ENCODE measurements around the gene PAXX.
"Not testable (repeated sequence)": the region's sequence is repeated elsewhere in the genome, so short reads cannot be mapped to it uniquely, and the experiment has no call there.

Gene PAXX

DNA sequence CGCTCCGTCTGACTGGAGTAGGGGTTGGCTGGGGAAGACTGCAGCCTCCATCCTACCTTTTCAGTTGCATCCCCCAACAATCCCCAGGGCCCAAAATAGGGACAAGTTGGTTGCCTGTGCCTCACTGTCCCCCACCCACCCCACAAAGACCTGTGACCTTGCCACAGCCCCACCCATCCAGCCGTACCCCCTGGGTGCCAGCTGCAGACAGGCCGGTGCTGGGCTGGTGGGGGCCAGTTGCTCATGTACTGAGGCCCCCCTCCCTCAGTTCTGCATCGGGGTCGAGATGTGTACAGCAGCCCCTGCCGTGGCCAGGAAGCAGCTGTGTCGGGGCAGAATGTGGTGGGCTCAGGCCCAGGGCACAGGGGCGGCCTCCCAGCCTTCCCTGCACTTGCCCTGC lies 9.1 kb upstream of the PAXX start:
- no peak for DNase-seq

DNA sequence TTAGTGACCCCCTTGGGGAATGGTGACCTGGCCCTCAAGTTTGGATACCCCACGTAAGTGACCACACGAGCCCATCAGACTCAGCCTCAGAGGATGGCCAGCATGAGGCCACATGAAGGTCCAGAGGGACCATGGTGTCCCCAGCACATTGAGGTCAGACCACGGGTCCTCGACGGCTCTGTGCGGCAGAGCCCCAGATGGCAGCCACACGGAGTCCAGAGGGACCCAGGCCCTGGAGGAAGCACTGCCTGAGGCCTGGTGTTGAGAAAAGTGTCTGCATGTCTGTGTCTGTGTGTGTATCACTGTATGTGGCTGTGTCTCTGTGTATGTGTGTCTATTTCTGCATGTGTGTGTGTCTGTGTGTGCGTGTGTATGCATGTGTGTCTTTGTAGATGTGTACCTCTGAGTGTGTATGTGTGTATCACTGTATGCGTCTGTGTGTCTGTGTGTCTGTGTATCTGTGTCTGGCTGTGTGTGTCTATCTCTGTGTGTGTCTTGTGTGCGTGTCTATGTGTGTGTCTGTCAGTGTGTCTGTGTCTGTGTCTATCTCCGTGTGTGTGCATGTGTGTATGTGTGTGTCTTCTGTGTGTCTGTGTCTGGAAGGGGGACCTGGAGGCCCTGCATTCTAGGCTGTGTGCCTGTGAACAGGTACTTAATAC lies 8.4 kb upstream of the PAXX start:
- DNase-seq = no peak

DNA sequence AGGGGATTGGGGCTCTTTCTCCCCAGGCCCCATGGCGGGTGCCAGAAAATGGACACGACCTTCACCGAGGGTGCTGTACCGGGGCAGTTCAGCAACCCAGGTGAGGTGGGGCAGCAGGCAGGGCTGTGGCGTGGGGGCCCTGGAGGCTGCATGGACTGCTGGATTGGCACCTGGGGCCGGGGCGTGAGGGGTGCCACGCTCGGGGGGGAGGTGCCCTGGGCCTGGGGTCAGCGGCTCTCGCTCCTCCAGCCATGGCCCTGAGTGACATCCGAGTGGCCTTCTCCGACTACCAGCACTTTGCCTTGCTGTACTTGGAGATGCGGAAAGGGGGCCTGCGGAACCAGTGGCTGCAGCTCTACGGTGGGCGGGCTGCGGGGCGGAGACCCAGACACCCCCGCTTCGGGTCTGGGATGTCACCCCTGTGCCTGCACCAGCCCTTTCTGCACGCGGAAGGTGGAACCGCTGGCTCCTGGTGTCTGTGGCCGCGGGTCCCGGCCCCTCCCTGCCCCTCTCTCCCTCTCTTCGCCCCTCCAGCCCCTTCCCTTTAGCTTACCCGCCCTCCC lies 7.7 kb upstream of the PAXX start:
- DNase-seq = no peak

DNA sequence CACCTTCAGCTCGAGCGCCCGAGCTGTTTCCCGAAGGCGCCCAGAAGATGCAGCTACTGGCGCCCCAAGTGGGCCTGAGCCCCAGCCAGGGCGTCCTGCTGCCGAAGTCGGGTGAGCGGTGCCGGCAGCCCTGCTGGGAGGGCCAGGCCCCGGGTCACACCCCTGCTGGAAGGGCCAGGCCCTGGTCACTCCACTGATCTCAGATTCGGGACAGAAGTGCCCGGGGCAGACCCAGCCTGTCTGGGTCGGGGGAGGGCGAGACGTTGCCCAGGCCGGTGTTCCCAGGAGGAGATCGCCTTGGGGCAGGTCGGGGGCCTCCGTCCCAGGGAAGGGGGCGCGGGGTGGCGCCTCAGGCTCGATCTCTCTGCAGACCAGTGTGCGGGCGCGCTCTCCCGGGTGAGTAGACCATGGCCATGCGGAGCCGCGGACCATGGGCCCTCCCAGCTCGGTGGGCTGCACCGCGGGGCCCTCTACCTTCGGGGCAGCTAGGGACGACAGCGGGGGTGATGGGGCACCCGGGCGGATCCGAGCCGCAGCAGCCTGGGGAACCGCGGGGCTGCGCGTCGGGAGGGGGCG lies 7.1 kb upstream of the PAXX start:
- no peak for DNase-seq

DNA sequence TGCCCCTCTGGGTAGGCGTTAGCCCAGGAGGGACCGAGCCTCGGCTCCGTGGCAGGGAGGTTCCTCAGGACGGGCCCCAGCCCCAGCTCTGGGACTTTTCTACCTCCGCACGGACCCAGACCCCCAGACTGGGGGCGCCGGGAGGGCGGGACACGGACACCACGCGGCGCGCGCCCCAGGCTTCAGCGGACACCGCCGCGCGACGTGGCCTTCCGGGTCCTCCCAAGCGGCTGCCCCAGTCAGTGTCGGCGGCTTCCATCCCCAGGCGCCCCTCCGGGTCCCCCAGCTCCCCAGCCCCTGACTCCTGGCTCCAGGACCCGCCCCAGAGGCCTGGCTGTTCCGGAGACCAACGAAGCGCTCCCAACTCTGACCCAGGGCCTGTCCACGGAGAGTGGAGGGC lies 6.4 kb upstream of the PAXX start:
- no peak for DNase-seq

DNA sequence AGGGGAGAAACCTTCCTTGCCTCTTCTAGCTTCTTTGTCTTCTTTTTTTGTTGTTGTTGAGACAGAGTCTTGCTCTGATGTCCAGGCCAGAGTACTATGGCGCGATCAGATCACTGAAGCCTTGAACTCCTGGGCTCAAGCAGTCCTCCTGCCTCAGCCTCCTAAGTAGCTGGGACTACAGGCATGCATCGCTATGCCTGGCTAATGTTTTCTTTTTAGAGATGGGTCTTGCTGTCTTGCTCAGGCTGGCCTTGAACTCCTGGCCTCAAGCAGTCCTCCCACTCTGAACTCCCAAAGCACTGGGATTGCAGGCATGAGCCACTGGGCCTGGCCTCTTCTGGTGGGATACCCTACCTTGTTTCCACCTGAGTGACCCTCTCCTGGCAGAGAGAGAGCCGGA lies 3.4 kb upstream of the PAXX start:
- DNase-seq = no peak

DNA sequence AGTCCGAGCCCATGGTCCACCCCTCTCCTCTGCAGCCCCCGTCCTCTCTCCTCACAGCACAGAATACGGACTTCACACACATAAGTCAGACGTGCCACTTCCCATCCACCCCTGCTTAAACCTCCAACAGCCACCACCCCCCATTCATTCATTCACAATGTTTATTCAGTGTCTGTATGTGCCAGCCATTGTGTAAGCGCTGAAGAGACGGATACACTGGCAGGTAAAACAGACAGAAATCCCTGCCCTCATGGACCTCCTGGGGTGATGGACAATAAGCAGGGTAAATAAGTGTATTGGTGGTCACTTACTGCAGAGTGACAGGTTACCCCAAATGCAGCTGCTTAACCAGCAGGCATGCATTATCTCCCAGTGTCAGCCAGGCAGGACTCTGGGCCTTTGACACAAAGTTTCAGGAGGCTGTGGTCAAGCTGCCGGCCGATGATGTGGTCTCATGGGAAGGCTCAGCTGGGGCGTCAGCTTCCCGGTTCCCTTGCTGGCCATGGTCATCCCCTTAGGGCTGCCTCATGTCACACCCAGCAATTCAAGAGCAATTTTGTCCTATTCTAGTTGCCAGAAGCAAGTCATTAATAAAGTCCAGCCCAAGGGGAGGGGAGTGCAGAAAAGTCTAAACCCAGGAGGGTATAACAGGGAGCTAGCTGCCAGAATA lies 1.8 kb upstream of the PAXX start:
- DNase-seq = no peak

DNA sequence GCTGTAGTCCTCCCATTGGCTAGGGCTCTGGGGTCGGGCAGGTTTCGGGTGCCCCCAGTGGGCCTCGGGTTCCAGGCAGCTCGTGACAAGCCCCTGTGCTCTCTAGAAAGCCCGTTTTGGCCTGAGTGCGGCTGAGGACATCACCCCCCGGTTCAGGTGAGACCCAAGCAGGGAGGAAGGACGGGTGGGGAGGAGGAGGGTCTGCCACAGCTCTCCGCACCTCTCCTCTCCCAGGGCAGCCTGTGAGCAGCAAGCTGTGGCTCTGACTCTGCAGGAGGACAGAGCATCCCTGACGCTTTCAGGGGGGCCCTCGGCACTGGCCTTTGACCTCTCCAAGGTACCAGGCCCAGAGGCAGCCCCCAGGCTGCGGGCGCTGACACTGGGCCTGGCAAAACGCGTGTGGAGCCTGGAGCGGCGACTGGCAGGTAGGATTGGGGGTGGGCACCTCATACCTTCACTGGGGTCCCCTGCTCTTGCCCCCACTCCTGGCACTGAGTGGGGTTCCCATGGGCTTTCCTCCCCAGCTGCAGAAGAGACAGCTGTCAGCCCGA lies 672 bp downstream of the PAXX start:
- no peak for DNase-seq

DNA sequence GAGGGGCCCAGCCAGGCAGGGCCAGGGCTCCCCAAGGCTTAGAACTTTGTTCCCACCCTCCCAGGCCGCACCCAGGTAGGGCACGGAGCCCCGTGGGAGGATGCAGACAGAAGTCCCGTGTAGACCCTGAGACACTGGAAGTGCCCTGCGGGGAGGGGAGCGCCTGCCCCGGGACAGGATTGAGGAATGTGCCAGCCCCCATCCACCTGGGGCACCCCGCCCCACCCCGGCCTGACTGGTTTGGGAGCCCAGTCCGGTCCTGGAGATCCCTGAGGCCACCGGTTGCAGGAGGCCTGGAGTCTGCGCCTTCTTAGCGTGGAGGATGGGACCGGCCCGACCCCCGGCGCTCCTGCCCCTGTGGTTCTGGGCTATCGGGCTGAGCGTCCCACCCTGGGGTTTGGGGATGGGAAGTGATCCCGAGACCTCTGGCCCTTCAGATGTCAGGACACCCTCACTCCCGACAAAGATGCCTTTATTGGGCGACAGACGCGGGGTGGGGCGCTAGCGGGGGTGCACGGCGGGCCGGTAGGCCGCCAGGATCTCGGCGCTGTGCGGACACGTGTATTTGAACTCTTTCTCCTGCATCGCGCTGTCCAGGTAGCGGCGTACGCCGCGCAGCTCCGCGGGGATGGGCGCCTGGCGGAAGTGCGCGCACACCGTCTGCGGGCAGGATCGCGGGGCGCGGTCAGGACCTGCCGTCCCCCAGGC lies 2.1 kb downstream of the PAXX start:
- DNase-seq = no peak

DNA sequence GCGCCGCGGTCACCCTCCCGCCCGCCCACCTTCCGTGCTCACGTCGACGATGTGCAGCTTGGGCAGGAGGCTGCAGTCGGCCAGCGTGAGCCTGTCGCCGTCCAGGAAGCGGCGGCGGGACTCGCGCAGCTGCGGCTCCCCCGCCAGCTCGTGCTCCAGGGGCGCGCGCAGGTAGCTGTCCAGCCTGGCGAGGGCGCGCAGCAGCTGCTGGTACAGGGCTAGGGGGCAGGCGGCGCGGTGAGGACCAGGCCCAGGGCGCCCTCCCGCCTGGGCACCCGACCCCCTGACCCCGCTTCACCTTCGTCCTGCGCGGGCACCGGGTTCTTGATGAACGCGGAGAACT lies 2.6 kb downstream of the PAXX start:
- no peak for DNase-seq

DNA sequence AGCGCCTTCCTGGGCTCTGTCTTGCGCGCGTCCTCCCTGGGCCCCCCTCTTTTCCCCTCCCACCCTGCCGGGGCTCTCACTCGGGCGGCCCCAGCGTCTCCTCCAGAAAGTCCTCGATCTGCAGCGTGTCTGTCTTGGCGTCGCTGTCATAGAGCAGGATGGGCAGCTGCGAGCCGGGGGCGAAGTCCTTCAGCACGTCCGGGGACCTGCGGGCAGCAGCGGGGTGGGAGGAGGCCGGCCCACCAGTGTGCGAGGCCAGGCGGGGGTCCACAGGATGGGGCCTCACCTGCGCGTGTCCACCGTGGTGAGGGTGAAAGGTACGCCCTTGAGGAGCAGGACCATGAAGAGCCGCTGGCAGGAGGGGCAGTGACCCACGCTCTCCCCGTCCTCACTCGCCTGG lies 3.1 kb downstream of the PAXX start:
- no peak for DNase-seq

DNA sequence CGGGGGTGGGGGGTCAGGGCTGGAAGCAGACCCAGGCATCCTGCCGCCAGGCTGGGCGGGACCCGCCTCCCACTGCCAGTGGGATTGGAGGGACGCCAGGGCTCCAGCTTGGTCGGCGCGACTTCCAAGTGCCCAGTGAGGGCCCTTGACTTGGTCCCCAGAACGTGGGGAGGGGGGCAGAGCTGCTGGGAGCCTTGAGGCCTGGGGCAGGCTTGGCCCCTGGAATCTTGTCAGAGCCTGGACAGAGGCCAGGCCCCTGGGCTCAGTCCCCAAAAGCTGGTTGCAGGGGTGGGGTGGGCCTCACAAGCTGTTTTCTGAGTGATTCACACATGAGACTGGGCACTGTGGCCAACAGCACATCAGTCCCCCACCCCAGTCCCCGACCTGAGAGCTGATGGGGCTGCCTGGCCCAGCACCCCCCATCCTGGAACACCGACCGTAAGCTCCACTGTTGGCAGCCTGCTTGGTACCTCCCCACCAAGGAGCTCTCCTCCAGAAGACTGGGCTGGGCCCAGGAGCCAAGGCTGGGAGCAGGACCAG lies 3.6 kb downstream of the PAXX start:
- DNase-seq = no peak

DNA sequence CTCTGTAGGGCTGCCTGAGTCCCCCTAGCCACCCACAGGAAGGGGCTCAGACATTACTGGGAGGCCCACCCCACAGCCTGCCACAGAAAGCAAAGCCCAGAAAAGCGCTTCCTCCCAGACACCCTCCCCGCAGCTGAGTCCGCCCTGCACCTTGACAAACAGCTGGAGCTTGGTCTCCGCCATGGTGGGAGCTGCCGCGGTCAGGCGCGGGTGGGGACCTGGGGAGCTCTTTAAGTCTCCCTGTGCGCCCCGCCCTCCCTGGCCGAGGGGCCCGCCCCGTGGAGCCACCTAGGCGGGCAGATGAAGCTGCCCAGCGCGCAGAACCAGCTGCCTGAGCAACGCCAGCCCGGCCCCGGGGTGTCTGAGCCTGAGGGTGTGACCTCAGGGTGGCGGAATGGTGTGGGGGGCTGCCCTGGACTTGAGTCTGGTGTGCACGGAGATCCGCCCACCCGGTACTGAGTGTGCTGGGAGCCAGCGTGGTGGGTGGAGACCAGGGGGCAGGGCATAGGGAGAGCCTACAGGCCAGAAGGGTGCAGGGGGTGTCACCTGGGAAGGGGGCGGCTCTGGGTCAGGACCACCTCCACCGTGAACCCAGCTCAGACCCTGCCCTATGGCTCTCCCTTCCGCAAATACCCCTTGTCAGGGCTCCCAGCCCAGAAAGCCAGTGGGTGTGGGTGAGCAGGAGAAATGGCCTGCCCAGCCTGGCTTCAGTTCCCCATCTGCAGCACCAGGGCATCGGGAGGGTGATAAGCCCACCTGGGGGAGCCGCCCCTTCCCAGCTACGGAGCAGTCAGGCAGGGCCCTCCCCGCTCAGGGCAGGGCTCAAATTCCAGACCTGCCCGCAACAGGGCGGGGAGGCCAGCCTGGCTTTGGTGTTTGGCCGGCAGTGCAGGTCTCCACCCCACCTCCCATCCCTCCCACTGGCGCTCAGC lies 4.4 kb downstream of the PAXX start, which contains the start of gene CLIC3:
CLIC3 (minus strand) TSS at position 208 of the 932 bp plus-strand sequence; CDS start at position 183, 25 bp downstream.
- DNase-seq = peak; percentile 32

DNA sequence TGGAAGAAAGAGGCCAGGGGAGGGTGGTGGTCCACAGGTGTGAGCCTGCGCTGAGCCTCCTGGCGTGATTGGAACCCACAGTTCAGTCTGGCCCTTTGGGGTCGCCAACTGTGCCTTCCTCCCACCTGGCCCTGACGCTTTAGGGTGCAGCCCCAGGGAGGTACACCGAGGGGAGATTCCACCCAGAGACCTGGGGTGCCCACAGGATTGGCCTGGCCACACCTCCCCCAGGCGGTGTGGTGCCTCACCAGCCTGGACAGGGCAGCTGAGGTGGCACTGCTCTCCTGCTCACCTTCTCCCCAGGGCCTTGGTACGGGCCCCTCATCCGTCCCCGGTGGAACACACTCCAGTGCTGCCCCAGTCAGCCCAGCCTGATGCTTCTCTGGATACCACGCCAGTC lies 5.1 kb downstream of the PAXX start:
- no peak for DNase-seq

DNA sequence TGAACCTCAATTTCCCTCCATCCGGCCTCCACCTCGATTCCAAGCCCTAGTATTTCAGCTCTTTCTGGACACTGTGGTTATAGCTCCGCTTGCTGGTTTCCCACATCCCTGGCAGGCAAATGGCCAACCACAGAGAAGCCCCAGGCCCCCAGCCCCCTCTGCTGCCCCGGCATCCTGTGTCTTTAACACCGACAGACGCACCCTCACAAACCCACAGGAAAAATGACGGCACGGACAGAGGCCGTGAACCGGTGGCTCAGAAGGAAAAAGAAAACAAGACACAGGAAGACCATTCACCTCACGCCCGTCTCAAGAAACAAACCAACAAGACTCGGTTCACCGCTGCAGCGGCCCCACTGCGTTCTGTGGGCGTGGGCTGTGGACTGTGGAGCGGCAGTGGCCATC lies 5.6 kb downstream of the PAXX start:
- DNase-seq = no peak

DNA sequence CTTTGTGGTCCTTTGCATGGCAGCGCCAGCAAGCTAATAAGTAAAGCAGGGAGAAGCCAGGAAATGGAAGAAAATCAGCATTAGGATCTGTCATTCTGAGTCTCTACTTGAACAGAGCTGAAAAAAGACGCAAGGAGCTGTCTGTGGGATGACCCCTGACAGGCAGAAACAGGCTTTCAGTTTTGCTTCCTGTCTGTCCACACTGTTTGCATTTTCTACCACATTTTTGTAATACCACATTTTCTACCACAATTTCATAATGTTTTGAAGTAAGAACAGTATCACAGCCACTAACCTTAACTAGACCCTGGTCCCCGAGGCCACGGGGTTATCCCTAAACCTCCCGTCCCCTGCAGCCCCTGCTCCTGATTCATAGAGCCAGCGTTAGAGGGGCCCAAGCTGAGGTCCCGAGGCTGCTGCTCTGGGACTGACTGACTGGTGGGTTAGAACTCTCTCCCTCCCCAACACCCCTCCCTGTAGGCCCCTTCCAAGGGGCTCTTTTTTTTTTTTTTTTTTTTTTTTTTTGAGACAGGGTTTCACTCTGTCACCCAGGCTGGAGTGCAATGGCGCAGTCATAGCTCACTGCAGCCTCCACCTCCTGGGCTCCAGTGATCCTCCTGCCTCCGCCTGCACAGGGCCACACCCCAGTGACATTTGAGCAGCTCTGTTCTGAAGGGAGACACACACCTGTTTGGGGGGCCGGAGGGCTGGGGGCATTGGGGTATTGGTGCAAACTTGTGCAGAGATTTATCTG lies 8.1 kb downstream of the PAXX start:
- DNase-seq = peak; percentile 29

DNA sequence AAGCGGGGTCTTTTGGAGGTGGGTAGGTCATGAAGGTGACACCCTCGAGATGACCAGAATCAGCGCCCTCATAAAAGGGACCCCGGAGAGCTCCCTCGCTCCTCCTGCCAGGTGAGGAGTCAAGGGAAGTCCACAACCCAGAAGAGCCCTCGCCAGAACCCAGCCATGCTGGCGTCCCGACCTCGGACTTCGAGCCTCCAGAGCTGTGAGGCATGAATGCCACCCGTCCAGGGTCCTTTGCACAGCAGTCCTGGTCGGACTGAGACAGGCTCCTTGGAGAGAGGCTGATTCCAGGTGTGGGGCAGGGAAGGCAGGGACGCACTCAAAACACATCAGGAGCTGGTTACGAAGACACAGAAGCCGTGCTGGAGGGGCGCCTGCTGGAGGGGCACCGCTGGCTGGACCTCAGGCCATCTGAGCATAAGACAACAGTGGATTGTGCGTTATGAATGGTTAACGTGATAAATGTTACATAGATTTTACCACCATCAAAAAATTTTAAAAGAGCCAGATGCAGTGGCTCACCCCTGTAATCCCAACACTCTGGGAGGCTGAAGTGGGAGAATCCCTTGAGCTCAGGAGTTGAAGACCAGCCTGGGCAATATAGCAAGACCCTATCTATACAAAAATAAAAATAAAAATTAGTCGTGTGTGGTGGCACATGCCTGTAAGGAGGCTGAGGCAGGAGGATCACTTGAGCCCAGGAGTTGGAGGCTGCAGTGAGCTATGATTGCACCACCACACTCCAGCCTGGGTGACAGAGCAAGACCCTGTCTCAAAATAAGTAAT lies 9.8 kb downstream of the PAXX start:
- DNase-seq = no peak

DNA sequence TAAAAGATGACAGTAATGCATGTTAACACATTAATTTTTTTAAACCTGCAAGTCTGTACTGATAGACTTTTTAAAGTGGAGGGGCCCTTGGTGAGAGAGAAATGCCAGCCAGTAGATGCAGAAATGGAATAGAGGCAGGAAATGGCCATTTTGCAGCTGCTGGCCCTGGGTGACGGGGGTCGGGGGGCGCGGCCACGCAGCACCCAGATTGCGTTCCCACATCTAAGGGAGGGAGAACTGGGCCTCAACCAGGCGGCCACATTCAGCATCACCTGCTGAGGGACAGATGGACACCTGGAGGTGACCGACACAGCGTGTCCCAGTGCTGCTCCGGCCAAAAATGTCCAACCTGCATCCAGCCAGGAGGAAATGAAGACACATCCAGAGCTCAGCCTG lies 10.4 kb downstream of the PAXX start:
- no peak for DNase-seq

DNA sequence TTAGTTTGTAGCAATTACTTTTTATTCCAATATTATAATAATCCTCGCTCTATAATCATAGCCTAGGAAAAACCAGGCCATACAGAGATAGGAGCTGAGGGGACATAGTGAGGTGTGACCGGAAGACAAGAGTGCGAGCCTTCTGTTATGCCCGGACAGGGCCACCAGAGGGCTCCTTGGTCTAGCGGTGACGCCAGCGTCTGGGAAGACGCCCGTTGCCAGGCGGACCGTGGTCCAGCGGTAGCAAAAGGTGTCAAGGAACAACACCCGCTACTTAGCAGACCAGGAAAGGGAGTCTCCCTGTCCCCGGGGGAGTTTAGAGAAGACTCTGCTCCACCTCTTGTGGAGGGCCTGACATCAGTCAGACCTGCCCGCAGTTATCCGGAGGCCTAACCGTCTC lies 12.1 kb downstream of the PAXX start:
- DNase-seq = not testable (repeated sequence)
